Epidermal melanocyte (primary cell): Measurements from ENCODE around the gene YIF1A.
"Not testable (repeated sequence)": the region's sequence is repeated elsewhere in the genome, so short reads cannot be mapped to it uniquely, and the experiment has no call there.

ENCODE experiments used
- DNase-seq: peaks from one replicate; pipeline ENCODE4 v3.0.0; 2011; ENCODE audit warnings: low spot score; ENCODE audit not compliant: insufficient read length

YIF1A gene

DNA sequence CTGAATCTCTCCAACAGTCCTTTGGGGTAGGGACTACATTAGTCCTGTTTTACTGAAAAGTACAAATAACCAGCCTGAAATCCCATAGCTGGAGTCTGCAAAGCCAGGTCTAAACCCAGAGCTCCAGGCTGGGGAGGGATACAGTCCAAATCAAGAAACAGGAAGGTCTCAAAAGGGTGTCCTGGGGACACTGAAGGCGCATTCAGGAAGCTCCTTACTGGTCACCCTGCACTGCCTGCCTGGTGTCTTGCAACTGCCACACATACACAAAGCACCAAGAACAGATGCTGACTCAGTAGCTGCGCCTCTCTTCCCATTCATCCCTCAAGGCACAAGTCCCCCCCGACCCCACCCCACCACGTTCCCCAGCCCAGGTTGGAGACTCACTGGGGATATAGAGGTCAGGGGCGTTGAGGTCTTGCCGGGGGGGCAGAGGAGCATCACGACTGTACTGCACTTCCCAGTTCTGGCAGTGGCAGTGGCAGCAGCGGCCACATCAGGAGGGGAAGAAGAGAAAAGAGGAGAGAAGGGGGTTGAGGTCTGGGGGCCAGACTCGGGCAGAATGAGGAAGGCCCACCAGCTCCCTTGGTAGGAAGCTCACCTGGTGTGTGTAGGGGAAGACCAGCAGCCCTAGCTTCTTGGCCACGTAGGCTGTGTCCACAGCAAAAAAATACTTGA lies 1.6 kb downstream of the YIF1A start:
- no peak for DNase-seq

DNA sequence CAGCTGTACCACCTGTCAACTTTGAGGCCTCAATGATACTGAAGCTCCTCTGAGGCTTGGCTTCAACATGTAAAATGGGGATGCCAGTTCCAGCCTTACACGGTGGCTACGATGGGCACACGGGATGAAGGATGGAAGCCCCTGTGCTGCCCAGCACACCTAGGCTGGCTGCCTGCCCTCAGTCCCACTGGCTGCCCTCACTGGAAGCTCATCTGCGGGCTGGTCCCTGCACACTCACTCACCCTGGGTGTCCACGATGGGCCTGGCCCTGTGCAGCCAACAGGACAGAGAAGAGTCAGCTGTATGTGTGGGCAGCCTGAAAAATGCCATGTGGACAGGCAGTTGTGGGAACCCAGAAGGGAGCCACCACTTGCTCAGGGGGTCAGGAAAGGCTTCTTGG lies 2.2 kb downstream of the YIF1A start:
- DNase-seq: peak; percentile 13

DNA sequence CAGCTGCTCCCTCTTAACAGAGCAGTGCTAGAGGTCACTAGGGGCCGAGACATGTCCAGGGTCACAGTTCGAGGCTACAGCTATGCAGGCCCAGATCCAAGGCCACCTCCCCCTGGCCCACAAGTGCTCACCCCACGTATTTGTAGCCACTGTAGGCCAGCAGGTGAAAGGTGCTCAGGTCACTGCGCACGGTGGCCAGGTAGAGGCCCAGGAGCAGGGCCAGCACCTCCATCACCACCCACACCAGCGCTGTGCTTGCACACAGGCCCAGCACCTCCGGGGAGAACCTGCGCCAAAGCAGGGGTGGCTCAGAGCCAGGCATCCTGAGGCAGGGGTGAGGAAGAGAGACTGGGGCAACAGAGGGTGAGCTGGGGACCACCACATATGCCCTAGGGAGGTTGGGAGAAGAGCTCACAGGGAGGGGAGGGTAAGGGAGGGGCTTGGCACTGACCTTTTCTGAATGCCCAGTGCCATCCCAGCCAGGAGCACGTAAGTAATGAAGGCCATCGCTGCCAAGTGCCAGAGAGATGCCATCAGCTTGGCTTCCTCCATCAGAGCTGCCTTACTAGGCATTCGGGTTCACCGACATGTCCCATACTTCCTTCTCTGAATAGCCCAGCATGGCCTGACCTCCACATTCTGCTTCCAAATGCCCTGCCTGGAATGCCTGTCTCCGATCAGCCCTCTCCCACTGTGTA lies 3.5 kb downstream of the YIF1A start:
- DNase-seq: peak; percentile 4

- no peak for DNase-seq
Measured at GRCh38 chr11:66284526-66285078, 4.3 kb downstream of the YIF1A start.

GRCh38 chr11:66283461-66284105 lies 5.4 kb downstream of the YIF1A start:
- no peak for DNase-seq

DNA sequence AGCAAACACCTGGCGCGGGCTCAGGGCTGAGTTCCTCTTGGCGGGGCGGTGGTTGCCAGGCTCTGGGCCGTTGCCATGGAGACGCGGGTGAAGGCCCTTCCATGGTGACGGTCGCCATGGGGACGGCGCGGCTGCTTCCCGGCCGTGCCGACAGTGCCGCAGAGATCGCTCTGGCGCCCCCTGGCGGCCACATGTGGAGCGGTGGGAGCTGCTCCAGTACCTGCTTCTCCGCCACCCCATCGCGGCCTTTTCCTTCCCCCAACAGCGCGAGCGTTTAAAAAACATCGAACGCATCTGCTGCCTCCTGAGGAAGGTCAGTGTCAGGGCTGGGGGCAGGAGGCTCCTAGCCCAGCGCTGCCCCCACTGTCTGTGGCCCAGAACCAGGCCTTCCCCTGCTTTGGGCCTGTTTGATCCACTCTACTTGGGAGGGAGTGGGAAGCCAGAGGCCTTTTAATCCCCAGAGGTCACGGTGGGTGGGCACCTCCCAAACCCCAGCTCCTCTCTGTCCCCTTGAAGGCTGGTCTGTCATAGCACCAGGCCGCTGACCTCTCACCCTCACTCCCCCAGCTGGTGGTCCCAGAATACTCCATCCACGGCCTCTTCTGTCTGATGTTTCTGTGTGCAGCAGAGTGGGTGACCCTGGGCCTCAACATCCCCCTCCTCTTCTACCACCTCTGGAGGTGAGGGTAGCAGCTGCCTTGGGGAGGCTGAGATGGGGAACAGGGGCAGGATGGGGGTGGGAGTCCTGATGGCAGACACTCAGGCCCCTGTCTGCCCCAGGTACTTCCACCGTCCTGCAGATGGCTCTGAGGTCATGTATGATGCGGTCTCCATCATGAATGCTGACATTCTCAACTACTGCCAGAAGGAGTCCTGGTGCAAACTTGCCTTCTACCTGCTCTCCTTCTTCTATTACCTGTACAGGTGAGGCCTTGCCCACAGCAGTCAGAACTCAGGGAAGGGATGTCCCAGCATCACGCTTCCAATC lies 6.2 kb downstream of the YIF1A start:
- peak; percentile 98 for DNase-seq

GRCh38 chr11:66281776-66282467 lies 7.0 kb downstream of the YIF1A start:
- DNase-seq: peak; percentile 21

DNA sequence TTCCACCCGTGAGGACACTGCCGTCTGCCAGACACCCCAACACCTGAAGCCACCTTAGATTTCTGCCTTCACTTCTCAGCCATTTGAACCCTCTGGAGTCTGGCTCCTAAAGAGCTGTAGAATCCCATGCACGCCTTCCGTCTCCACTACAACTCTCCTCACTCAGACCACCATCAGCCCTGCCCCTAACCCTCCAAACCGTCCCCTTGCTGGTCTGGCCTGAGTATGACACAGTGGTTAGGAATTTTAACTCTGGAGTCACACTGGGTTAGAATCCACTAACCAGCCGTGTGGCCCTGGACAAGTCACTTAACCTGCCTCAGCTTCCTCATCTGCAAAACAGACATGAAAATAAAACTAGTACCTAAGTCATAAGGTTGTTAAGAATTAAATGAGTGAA lies 7.9 kb downstream of the YIF1A start:
- DNase-seq: no peak

- no peak for DNase-seq
Measured at GRCh38 chr11:66280428-66280827, 8.5 kb downstream of the YIF1A start.

DNA sequence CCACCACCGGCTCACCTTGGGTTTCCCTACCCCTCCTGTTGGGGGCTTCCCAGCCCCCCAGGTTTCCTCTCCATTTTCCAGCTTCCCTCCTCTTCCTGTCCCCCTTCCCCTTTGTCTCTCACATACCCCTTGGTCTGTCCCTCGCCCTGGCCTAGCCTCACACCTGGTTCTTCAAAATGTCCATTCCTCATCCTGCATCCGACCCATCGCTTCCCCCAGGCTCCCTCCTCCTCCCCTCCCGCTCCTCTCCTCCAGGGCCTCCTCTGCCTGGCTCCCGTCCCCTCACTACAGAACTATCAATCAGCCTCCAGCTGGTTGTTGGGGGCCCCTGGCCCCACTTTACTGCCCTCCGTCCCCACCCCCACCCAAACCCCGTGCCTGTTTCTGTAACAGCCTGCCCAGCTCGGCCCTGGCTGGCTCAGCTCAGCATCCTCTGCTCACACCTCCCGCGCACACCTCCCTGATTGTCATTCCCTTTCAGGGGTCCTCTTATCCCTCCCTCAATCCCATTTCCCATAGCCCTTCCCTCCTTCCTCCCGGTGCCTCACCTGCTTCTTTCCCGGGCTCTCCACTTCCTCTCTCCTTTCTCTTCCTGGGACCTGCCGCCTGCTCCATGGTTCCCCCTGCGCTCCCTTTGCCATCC lies 9.7 kb downstream of the YIF1A start:
- no peak for DNase-seq

DNA sequence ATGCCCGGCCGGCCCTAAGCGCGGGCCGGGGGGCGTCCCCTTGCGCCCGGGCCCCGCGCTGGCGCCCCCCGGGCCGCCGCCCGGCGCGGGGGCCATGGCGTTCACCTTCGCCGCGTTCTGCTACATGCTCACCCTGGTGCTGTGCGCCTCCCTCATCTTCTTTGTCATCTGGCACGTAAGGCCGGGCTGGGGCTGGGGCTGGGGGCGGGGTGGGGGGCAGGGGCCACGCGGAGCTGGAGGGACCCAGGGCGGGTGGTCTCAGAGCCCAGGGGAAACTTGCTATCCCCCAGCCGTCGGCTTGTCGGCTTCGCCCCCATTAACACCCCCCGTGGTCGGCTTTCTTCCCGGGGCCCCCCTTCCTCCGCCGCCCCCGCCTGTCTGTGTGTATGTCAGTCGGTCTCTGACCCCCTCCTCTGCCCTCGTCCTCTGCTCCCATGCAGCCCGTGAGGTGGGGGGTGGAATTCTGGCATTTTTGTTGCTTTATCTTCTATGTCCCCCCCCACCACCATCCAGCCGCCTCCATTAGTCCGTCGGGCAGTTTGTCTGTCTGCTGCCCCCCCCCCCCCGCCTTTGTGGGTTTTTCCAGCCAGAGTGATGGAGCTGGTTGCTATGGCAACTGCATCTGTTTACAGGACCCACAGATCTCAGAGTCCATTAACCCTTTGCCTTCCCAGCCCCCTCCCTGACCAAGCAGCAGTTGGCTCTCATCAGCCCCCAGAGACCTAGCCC lies 10.4 kb downstream of the YIF1A start:
- DNase-seq: no peak

DNA sequence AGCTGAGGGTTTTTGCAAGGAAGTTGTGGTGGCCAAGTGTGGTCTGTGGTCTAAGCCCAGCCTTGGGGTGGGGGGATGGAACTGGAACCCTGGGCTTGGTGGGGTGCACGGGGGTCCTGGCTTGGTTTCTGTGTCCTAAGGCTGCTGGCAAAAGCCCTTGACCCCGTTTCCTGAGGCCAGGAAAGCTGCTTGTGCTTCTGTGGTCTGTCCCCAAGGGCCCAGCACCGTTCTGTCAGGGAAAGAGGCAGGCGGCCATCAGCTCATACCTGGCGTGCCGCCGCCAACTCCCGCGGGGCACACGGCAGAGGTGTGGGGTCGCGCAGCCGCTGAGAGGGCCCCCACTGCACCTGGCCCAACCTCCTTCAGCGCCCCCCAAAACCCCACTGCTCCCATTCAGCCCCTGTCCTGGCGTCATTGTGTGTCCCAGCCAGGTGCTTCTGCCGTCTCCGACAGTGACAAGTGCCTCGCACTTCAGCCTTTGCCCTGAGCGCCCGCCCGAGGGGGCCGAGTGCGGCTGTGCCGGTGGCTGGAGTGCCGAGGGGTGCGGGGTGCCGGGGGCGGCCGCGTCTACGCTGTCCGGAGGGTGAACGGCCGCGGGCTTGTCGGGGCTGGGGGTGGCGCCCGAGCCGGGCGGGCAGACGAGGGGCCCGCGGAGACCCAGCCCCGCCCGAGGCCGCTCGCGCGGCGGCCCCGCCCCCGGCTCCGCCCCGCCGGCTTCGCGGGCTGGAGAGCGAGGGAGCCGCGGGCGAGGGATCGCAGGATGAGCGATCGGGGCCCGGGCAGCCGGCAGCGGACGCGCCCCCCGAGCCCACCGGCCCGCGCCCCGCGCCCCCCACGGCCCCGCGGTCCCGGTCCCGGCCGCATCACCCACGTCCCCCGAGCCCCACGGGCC lies 11.2 kb downstream of the YIF1A start, which contains the start of gene CNIH2:
Gene CNIH2 (plus strand): TSS at position 705 of the 892 bp plus-strand sequence. CDS start 282 bp downstream, outside the sequence.
- DNase-seq: peak; percentile 80

DNA sequence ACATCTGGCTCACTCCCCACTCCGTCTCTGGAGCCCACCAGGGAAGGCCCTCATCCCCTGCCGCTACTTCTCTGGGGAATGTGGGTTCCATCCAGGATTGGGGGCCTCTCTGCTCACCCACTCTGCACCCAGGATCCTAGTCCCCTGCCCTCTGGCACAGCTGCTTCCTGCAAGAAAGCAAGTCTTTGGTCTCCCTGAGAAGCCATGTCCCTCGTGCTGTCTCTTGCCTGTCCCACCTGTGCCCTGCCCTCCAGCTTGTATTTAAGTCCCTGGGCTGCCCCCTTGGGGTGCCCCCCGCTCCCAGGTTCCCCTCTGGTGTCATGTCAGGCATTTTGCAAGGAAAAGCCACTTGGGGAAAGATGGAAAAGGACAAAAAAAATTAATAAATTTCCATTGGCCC lies 11.9 kb downstream of the YIF1A start:
- DNase-seq: not testable (repeated sequence)

DNA sequence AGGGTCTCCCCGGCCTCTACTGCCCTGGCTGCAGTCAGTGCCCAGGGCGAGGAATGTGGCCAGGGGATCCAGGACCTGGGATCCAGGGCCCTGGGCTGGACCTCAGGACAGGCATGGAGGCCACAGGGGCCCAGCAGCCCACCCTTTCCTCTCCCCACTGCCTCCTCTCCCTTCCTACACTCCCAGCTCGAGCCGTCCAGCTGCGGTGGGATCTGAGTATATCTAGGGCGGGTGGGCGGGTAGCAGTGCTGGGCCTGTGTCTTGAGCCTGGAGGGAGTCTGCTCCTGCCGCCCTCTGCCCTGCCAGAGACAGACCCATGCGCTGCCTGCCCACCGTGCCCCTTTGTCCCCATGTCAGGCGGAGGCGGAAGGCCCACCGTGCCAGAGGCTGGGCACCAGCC lies 12.3 kb downstream of the YIF1A start:
- not testable (repeated sequence) for DNase-seq

DNA sequence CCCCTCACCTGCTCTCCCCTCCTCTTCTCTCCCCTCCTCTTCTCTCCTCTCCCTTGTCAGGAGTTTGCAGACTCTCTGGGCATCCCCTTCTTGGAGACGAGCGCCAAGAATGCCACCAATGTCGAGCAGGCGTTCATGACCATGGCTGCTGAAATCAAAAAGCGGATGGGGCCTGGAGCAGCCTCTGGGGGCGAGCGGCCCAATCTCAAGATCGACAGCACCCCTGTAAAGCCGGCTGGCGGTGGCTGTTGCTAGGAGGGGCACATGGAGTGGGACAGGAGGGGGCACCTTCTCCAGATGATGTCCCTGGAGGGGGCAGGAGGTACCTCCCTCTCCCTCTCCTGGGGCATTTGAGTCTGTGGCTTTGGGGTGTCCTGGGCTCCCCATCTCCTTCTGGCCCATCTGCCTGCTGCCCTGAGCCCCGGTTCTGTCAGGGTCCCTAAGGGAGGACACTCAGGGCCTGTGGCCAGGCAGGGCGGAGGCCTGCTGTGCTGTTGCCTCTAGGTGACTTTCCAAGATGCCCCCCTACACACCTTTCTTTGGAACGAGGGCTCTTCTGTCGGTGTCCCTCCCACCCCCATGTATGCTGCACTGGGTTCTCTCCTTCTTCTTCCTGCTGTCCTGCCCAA lies 12.8 kb downstream of the YIF1A start:
- no peak for DNase-seq

DNA sequence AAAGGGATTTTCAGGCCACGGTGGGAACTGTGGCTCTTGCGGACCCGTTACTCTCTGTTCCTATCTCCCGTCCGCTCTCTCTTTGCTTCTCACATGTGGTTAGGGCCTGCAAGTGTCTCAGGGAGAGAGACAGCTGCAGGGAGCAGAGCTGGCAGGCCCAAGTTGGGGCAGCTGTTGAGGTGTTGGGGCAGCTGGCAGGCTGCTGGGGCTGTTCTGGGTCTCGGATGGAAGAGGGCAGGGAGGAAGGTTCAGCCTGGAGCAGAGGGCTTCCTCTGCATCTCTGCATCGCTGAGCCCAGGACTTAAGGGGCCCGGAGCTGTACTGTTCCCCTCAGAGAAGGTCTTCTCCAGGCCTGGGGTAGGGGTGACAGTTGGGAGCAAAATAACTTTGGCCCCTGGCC lies 13.5 kb downstream of the YIF1A start:
- DNase-seq: no peak

GRCh38 chr11:66274219-66274618 lies 14.7 kb downstream of the YIF1A start:
- no peak for DNase-seq

DNA sequence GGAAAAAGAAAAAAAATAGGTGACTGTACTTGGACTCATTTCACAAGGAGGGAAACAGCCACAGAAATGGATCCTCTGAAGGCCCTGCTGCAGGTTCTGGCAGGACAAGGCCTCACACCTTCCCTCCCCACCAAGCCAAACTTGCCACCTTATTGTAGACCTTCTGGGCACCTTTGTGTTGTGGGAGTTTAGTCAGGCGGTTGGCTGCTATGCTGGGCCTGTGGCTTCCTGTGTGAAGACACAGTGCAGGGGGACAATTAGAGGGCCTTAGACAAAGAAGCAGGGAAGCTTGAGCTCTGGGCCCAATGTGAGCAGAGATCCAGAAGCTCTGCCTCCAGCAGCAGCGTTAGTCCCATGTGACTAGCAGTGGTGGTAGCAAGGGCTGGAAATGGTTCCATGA lies 16.3 kb downstream of the YIF1A start:
- no peak for DNase-seq
